K562 (cell line): ENCODE measurements around the gene VRK3. TPM values are rescaled to one million over a fixed set of nuclear protein-coding genes. Genes with fewer than 3 reads are reported as not detected.

ENCODE experiments used
- ATF1 ChIP-seq, 2 experiments: fragments of 450-650 bp in 1 of 2; IDR thresholded peaks; 2 replicates each; pipeline ENCODE4 v1.6.1; 2016; ENCODE audit warnings: missing compliant biosample characterization in 1 of 2, missing genetic modification characterization in 1 of 2
- BRD9 ChIP-seq: fragments of 450-650 bp; IDR thresholded peaks from 2 replicates; pipeline ENCODE4 v1.6.1; 2018; ENCODE audit warnings: low read depth; ENCODE audit not compliant: partially characterized antibody
- ELF2 ChIP-seq: fragments of 250-450 bp; sonication (Bioruptor Pico); IDR thresholded peaks from 2 replicates; pipeline ENCODE4 v1.5.0; 2021; ENCODE audit warnings: mild to moderate bottlenecking
- EZH2 ChIP-seq: IDR thresholded peaks from 2 replicates; pipeline ENCODE4 v1.6.1; 2012; ENCODE audit warnings: low read depth, mild to moderate bottlenecking, inconsistent platforms, low read length, borderline replicate concordance
- POLR2AphosphoS2 ChIP-seq: IDR thresholded peaks from 2 replicates; pipeline ENCODE4 v1.6.1; 2012; ENCODE audit warnings: low read length, improper control_type of control experiment
- SETDB1 ChIP-seq: IDR thresholded peaks from one replicate; pipeline ENCODE4 v1.6.1; 2012; ENCODE audit warnings: low read length, control low read depth, inconsistent platforms
- SP2 ChIP-seq: IDR thresholded peaks from 2 replicates; pipeline ENCODE4 v1.6.1; 2011; ENCODE audit warnings: mild to moderate bottlenecking, low read depth, low read length, moderate library complexity; ENCODE audit not compliant: poor library complexity, severe bottlenecking; ENCODE audit errors: extremely low read depth
- TRIM24 ChIP-seq, 2 experiments: fragments of 450-650 bp; IDR thresholded peaks; 2 replicates each; pipeline ENCODE4 v1.6.1; 2016
- ZNF184 ChIP-seq: sonication (generic); formaldehyde crosslinking; IDR thresholded peaks from 2 replicates; pipeline ENCODE4 v1.5.0; 2020; ENCODE audit warnings: missing genetic modification reagents
- ZNF224 ChIP-seq: sonication (generic); formaldehyde crosslinking; IDR thresholded peaks from 2 replicates; pipeline ENCODE4 v1.8.0; 2022; ENCODE audit warnings: mild to moderate bottlenecking, missing genetic modification reagents
- polyA plus RNA-seq, 8 experiments: library from polyadenylated mRNA; depleted of rRNA in 4 of 8; stranded (reverse) in 5 of 8; unstranded in 3 of 8; fragments of >200 nt; fragmentation: Nextera tagmentation in 2 of 8; fragmentation: Illumina TruSeq in 1 of 8; extraction: Ambion mirVana in 2 of 8; extraction: Trizol in 1 of 8; gene quantifications; 2 replicates each; pipeline versions ENCODE4 v1.2.1 to v1.2.3, GENCODE V29; 2011 to 2014; ENCODE audit warnings: inconsistent platforms in 1 of 8, missing spikeins in 1 of 8
- total RNA-seq, 7 experiments: library from RNA; depleted of rRNA in 6 of 7; stranded (reverse); fragments of >200 nt in 6 of 7; fragmentation: Illumina TruSeq in 2 of 7; extraction: Trizol in 2 of 7; gene quantifications; 2 replicates each; pipeline versions ENCODE4 v1.2.1 to v1.2.3, GENCODE V29; 2011 to 2021; ENCODE audit warnings: low replicate concordance in 1 of 7
- TF ChIP-seq, protein P1 (sequence below): fragments of 200-800 bp; sonication (Bioruptor generic); IDR thresholded peaks from 2 replicates; pipeline ENCODE4 v1.6.1; 2017; ENCODE audit warnings: missing genetic modification characterization, missing compliant biosample characterization
- TF ChIP-seq, protein P2 (sequence below): fragments of 200-800 bp; sonication (Bioruptor generic); IDR thresholded peaks from 2 replicates; pipeline ENCODE4 v1.6.1; 2016; ENCODE audit warnings: missing genetic modification characterization, missing compliant biosample characterization
- TF ChIP-seq, protein P3 (sequence below): fragments of 250-450 bp; sonication (Bioruptor Pico); IDR thresholded peaks from 2 replicates; pipeline ENCODE4 v1.9.0; 2021; ENCODE audit warnings: mild to moderate bottlenecking
- TF ChIP-seq, protein P4 (sequence below): sonication (generic); formaldehyde crosslinking; IDR thresholded peaks from 2 replicates; pipeline ENCODE4 v1.8.0; 2022; ENCODE audit warnings: mild to moderate bottlenecking, low read depth, missing genetic modification reagents
- TF ChIP-seq, protein P5 (sequence below): sonication (generic); formaldehyde crosslinking; IDR thresholded peaks from 2 replicates; pipeline ENCODE4 v1.8.0; 2022; ENCODE audit warnings: missing genetic modification reagents, mild to moderate bottlenecking, borderline replicate concordance

VRK3 gene
- total and polyA plus RNA-seq, 9 of the 15 experiments (the other 6 are each of a cell fraction or from before 2014, with no cell fraction given): 25.6 to 94.3 (median 42.9) TPM

DNA sequence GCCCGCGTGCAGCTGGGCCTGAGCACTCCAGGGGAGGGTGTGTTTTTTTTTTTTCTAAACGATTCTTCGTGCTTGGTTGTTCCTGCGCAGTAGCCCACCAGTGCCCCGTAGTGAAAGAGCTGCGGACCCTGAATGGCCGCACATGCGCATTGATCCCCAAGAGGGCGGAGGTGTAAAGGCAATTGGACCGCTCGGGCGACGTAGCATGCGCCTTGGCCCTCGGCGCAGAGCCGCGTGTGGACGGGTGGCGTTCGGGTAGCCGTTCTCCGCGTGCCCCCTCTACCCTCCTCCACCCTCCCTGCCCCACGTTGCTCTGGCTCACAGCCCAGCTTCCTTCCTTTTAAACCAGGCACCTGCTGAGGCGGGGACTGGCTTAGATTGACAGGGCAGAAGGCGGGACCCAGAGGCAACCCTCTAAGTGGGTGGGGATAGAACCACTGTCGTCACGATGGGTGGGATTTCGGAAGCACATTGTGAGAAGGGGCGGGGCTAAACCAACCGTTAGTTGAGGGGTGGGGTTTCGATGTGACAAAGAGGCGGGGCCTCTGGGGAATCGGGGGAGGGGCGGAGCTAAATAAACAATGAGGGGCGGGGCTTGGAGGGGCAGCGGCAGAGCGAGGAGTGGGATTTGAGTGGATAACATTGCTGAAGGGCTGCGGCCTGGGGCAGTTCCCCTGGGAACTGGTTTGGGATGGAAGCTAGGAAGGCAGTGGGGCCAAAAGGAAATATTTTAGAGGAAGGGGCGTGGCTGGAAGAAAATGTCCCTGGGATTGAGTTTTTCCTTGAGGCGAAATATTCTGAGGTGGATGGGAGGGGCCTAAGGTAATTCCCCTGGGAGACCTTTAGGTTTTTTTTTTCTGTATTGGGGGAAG, 95.3 kb downstream of the VRK3 start (continued):
- TF ChIP-seq ATF1 (CRISPR knock-in tag; IDR thresholded peaks at IDR 0.05) (no peak), ATF1 (tag; IDR thresholded peaks at IDR 0.05) (peak; percentile 83), BRD9 (no peak), SETDB1 (no peak), SP2 (peak; percentile 6), ZNF184 (CRISPR knock-in tag) (no peak), ZNF224 (CRISPR knock-in tag) (no peak), TRIM24 (IDR thresholded peaks at IDR 0.05) (0 out of 4 replicates have a peak, but pooled peaks of 1 of the 2 experiments have one; percentile 5), POLR2AphosphoS2 (peak; percentile 35; the same call in 1 of the 2 replicates), ELF2 (CRISPR knock-in tag) (no peak), EZH2 (no peak)
- TF ChIP-seq, protein P1, sequence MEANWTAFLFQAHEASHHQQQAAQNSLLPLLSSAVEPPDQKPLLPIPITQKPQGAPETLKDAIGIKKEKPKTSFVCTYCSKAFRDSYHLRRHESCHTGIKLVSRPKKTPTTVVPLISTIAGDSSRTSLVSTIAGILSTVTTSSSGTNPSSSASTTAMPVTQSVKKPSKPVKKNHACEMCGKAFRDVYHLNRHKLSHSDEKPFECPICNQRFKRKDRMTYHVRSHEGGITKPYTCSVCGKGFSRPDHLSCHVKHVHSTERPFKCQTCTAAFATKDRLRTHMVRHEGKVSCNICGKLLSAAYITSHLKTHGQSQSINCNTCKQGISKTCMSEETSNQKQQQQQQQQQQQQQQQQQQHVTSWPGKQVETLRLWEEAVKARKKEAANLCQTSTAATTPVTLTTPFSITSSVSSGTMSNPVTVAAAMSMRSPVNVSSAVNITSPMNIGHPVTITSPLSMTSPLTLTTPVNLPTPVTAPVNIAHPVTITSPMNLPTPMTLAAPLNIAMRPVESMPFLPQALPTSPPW (CRISPR knock-in tag): peak; percentile 74
- TF ChIP-seq, protein P2, sequence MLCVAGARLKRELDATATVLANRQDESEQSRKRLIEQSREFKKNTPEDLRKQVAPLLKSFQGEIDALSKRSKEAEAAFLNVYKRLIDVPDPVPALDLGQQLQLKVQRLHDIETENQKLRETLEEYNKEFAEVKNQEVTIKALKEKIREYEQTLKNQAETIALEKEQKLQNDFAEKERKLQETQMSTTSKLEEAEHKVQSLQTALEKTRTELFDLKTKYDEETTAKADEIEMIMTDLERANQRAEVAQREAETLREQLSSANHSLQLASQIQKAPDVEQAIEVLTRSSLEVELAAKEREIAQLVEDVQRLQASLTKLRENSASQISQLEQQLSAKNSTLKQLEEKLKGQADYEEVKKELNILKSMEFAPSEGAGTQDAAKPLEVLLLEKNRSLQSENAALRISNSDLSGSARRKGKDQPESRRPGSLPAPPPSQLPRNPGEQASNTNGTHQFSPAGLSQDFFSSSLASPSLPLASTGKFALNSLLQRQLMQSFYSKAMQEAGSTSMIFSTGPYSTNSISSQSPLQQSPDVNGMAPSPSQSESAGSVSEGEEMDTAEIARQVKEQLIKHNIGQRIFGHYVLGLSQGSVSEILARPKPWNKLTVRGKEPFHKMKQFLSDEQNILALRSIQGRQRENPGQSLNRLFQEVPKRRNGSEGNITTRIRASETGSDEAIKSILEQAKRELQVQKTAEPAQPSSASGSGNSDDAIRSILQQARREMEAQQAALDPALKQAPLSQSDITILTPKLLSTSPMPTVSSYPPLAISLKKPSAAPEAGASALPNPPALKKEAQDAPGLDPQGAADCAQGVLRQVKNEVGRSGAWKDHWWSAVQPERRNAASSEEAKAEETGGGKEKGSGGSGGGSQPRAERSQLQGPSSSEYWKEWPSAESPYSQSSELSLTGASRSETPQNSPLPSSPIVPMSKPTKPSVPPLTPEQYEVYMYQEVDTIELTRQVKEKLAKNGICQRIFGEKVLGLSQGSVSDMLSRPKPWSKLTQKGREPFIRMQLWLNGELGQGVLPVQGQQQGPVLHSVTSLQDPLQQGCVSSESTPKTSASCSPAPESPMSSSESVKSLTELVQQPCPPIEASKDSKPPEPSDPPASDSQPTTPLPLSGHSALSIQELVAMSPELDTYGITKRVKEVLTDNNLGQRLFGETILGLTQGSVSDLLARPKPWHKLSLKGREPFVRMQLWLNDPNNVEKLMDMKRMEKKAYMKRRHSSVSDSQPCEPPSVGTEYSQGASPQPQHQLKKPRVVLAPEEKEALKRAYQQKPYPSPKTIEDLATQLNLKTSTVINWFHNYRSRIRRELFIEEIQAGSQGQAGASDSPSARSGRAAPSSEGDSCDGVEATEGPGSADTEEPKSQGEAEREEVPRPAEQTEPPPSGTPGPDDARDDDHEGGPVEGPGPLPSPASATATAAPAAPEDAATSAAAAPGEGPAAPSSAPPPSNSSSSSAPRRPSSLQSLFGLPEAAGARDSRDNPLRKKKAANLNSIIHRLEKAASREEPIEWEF (CRISPR knock-in tag): no peak
- TF ChIP-seq, protein P3, sequence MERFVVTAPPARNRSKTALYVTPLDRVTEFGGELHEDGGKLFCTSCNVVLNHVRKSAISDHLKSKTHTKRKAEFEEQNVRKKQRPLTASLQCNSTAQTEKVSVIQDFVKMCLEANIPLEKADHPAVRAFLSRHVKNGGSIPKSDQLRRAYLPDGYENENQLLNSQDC (CRISPR knock-in tag): 0 out of 2 replicates have a peak, but pooled peaks have one; percentile 66
- TF ChIP-seq, protein P4, sequence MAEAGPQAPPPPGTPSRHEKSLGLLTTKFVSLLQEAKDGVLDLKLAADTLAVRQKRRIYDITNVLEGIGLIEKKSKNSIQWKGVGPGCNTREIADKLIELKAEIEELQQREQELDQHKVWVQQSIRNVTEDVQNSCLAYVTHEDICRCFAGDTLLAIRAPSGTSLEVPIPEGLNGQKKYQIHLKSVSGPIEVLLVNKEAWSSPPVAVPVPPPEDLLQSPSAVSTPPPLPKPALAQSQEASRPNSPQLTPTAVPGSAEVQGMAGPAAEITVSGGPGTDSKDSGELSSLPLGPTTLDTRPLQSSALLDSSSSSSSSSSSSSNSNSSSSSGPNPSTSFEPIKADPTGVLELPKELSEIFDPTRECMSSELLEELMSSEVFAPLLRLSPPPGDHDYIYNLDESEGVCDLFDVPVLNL (CRISPR knock-in tag): 0 out of 2 replicates have a peak, but pooled peaks have one; percentile 55
- TF ChIP-seq, protein P5, sequence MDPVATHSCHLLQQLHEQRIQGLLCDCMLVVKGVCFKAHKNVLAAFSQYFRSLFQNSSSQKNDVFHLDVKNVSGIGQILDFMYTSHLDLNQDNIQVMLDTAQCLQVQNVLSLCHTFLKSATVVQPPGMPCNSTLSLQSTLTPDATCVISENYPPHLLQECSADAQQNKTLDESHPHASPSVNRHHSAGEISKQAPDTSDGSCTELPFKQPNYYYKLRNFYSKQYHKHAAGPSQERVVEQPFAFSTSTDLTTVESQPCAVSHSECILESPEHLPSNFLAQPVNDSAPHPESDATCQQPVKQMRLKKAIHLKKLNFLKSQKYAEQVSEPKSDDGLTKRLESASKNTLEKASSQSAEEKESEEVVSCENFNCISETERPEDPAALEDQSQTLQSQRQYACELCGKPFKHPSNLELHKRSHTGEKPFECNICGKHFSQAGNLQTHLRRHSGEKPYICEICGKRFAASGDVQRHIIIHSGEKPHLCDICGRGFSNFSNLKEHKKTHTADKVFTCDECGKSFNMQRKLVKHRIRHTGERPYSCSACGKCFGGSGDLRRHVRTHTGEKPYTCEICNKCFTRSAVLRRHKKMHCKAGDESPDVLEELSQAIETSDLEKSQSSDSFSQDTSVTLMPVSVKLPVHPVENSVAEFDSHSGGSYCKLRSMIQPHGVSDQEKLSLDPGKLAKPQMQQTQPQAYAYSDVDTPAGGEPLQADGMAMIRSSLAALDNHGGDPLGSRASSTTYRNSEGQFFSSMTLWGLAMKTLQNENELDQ: 0 out of 2 replicates have a peak, but pooled peaks have one; percentile 8
